Uterus (tissue), 2 donors: ENCODE results near the gene LAMB3.

Experiments
- POLR2A ChIP-seq, 2 donors: fragments of 450-650 bp; IDR thresholded peaks; one replicate each; pipeline ENCODE4 v1.6.1; 2016; ENCODE audit warnings: antibody characterized with exemption in 2 of 2, mild to moderate bottlenecking in 1 of 2, moderate library complexity in 1 of 2
- TF ChIP-seq, protein P1 (sequence below), 4 experiments: fragments of 200-600 bp in 2 of 4; fragments of 450-650 bp in 2 of 4; sonication (generic) in 2 of 4; IDR thresholded peaks; one replicate each; pipeline ENCODE4 v1.5.1; 2016 to 2019; ENCODE audit warnings: antibody characterized with exemption in 4 of 4, mild to moderate bottlenecking in 2 of 4, moderate library complexity in 1 of 4

DNA sequence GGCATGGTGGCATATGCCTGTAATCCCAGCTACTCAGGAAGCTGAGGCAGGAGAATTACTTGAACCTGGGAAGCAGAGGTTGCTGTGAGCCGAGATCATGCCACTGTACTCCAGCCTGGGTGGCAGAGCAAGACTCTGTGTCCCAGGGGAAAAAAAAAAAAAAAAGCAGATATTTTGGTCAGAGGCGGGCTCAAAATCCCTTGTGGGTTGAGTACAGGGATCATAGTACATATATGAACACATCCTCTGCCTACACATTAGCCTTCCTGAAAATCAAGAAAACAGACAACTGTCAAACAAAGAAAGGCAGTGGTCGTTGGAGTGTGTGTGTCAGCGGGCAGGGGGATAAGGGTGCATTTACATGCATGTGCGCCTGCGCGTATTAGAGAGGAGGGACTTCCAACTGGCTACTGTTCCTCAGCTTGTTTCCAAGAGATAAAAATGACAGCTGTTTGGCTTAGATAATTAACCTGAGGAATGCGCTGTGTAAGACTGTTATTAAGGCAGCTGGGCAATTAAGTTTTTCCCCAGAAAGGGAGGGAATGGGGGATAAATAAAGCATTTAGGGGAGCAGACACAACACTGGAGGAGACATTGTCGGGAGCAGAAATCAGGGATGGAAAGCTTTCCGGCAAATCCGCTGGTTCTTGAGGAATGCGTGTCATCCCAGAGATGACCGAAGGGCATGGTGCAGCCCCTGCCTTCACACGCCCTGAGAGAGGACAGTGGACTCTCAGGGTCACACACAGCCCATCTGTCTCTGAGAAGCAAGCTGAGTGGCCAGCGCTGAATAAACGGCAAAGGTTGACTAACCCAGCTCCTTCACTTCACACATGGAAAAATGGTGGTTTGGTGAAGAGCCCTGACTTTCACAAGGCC lies 6.4 kb downstream of the LAMB3 start:
- TF ChIP-seq, protein P1, sequence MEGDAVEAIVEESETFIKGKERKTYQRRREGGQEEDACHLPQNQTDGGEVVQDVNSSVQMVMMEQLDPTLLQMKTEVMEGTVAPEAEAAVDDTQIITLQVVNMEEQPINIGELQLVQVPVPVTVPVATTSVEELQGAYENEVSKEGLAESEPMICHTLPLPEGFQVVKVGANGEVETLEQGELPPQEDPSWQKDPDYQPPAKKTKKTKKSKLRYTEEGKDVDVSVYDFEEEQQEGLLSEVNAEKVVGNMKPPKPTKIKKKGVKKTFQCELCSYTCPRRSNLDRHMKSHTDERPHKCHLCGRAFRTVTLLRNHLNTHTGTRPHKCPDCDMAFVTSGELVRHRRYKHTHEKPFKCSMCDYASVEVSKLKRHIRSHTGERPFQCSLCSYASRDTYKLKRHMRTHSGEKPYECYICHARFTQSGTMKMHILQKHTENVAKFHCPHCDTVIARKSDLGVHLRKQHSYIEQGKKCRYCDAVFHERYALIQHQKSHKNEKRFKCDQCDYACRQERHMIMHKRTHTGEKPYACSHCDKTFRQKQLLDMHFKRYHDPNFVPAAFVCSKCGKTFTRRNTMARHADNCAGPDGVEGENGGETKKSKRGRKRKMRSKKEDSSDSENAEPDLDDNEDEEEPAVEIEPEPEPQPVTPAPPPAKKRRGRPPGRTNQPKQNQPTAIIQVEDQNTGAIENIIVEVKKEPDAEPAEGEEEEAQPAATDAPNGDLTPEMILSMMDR (IDR thresholded peaks at IDR 0.05): no peak
- TF ChIP-seq POLR2A (IDR thresholded peaks at IDR 0.05): no peak
